GM12874 (cell line): Measurements from ENCODE around the gene NIPAL3.

Experiments
- TF ChIP-seq, protein P1 (sequence below): IDR thresholded peaks from 2 replicates; pipeline ENCODE4 v1.5.1; 2011; ENCODE audit warnings: low read depth, mild to moderate bottlenecking, control low read depth, low read length, moderate library complexity; ENCODE audit not compliant: insufficient read depth

Gene NIPAL3

DNA sequence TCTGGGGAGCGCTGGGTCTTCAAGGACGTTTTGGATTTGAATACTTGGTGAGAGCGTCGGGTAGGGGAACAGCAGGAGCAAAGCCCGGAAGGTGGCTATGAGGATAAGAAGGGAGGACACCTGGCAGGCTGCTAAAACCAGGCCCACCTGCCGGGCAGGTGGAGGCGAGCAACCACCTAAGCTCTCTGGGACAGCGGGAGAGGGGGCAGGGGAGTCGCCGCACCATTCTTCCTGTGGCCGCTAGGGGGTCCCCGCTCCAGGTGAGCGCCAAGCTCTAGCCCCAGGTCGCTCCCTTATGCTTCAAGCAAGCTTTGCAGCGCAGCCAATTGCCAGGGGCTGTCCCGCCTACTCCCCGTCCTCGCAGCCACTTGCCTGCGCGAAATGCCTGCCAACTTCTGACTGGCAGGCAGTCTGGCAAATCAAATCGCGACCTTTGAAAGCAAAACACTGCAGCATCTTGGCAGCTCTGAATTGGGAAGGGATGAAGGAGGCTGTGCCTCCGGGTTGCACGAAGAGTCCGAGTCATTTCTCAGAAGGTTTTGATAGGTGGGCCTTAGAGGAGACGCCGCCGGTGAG lies at the start of gene NIPAL3:
Gene NIPAL3, plus strand, starts transcription at position 469 of the 576 bp plus-strand sequence. CDS start 3,746 bp downstream, outside the sequence.
- TF ChIP-seq, protein P1, sequence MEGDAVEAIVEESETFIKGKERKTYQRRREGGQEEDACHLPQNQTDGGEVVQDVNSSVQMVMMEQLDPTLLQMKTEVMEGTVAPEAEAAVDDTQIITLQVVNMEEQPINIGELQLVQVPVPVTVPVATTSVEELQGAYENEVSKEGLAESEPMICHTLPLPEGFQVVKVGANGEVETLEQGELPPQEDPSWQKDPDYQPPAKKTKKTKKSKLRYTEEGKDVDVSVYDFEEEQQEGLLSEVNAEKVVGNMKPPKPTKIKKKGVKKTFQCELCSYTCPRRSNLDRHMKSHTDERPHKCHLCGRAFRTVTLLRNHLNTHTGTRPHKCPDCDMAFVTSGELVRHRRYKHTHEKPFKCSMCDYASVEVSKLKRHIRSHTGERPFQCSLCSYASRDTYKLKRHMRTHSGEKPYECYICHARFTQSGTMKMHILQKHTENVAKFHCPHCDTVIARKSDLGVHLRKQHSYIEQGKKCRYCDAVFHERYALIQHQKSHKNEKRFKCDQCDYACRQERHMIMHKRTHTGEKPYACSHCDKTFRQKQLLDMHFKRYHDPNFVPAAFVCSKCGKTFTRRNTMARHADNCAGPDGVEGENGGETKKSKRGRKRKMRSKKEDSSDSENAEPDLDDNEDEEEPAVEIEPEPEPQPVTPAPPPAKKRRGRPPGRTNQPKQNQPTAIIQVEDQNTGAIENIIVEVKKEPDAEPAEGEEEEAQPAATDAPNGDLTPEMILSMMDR: peak; percentile 99

GRCh38 chr1:24366707-24367106 lies 48.9 kb upstream of the NIPAL3 start:
- TF ChIP-seq, protein P1: no peak

DNA sequence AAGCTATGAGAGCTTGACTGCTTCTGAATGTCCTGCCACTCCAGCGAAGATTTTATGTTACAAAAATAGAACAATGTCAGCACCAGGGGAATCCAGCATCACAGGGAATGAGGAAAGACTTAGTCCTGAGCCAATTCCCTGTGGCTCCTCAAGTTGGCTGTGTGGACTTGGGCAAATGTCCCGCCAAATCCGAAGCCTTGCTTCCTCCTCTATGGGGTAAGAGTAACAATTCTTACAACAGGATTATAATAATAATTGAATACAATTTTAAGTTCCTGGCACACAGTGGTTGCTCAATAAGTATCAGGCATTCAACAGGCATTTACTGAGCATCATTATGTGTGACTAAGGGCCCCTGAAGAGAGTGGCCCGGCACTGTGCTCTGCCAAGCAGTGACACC lies 46.4 kb upstream of the NIPAL3 start:
- TF ChIP-seq, protein P1: no peak

DNA sequence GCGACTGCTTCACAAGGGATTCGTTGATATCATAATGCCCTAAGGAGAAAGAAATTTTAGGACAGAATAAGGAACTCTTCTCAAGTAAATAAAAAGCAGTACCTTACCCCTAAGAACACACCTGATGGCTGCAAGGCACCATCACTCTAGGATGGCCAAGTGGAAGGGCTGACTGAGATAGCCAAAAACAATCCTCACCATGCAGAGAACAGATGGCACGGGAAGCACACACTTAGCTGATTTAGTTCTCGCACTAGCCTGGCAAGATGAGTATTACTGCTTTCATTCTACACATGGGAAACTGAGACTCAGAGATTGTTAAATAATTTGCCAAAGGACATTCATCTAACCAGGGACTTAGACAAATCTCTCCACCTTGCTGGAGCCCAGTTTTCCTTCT lies 45.8 kb upstream of the NIPAL3 start:
- TF ChIP-seq, protein P1: no peak

DNA sequence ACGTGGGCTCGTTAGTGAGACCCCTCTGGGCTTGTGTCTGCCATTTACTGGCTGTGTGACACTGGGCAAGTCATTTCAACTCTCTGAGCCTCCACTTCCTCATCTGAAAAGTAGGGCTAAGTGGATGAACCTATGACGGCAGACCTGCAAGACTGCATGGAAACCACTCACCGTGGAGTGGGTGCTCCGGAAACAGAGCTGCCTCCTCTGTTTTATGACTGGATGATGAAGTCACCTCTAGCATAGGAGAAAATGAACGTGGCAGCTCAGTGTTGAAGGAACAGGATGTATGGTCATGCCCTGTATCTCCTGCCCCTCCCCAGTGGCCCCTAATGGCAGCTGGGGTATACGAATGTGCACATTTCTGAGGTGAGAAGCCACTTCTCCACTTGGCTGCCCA lies 42.6 kb upstream of the NIPAL3 start:
- TF ChIP-seq, protein P1: no peak

DNA sequence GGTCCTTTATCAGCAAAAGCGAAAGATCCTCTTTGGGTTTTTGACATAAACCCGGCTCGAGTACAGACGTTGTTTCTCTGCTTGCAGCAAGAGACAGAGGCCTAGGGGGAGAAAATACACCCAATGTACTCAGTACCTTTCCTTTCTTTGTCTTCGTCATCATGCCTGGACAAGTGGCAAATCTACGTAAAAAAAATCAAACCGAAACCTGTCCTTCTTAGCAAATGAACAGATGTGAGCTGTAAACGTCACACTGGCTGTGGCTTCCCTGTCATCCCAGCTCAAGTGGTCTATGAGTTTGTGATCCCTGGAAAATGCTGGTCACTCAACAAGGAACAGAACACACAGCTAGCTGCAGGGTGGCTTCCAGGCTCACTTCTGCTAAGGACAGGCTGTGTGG lies 41.9 kb upstream of the NIPAL3 start:
- TF ChIP-seq, protein P1: no peak

DNA sequence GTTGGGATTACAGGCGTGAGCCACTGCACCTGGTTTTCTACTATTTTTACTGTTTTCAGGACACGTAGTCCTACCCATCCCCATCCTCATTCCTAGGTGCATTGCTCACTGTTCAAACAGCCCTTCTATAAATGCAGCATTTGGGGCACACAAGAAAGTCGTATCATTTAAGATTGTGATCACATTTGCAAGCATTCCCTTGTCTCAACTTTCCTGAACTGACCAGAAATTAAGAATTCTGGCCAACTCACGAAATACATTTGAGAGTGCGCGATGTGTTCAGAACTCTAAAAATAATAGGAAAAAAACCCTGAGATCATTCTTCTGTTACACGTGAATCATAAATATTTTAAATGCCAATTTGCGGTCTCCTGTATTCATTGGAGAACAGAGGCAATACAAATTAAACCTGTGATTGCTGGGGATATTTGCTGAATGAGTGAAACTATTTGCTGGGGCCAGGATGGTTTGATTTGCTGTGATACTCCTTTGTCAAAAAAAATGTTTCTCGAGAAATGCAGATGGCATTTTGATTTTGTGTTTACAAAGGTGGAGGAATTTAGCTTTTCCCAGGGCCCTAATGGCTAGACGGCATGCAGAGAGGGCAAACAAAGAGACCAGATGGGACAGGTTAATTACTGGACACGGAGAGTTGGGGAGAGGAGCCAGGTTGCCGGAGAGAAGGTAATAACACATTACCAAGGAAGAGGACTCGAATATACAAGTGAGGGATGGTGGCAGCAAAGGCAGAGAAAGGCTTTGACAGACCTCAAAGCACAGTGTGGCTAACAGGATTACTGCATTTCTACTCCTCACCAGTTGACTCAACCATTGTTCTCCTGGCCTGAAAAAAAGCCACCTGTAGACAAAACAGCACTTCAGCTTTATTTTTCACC lies 40.5 kb upstream of the NIPAL3 start:
- TF ChIP-seq, protein P1: no peak
